GM10266 (cell line): ENCODE data around the gene ZNF423.

Experiments used
- DNase-seq: peaks from one replicate; pipeline ENCODE4 v3.0.0; 2012; ENCODE audit errors: extremely low spot score
- CTCF ChIP-seq: IDR thresholded peaks from 2 replicates; pipeline ENCODE4 v1.5.1; 2012; ENCODE audit warnings: mild to moderate bottlenecking, low read depth; ENCODE audit not compliant: control insufficient read depth, insufficient read depth; ENCODE audit errors: missing control alignments

The ZNF423 gene

GRCh38 chr16:49738001-49738400, 117.9 kb downstream of the ZNF423 start:
- TF ChIP-seq CTCF, result no peak

GRCh38 chr16:49737541-49737940, 118.4 kb downstream of the ZNF423 start:
- TF ChIP-seq CTCF, result no peak
- no peak for DNase-seq

More at GRCh38 chr16:49738001-49738400, 117.9 kb downstream of the ZNF423 start:
- DNase-seq, result no peak

- DNase-seq, result no peak
- TF ChIP-seq CTCF, result no peak
Measured at GRCh38 chr16:49734331-49734730, 121.6 kb downstream of the ZNF423 start.

GRCh38 chr16:49733313-49734009, 122.5 kb downstream of the ZNF423 start:
- no peak for DNase-seq
- TF ChIP-seq CTCF, result no peak

- DNase-seq, result no peak
- no peak for TF ChIP-seq CTCF
Measured at GRCh38 chr16:49731911-49732310, 124.0 kb downstream of the ZNF423 start.

- TF ChIP-seq CTCF, result no peak
Measured at GRCh38 chr16:49730772-49731171, 125.1 kb downstream of the ZNF423 start.

GRCh38 chr16:49727611-49728010, 128.3 kb downstream of the ZNF423 start:
- no peak for TF ChIP-seq CTCF
- DNase-seq, result no peak

More at GRCh38 chr16:49730772-49731171, 125.1 kb downstream of the ZNF423 start:
- DNase-seq, result no peak
